SK-N-MC (cell line): Measurements from ENCODE around the gene EN1.

Experiments used
- DNase-seq: peaks from one replicate; pipeline ENCODE4 v3.0.0-alpha.2; 2011; ENCODE audit warnings: low read depth, low spot score
- H3K27ac ChIP-seq: fragments of 200-600 bp; sonication (generic); 2 replicates; pipeline ENCODE4 v1.5.1; 2016; ENCODE audit warnings: mixed run types
- H3K36me3 ChIP-seq: fragments of 200-600 bp; sonication (generic); 2 replicates; pipeline ENCODE4 v1.6.1; 2017; ENCODE audit warnings: antibody characterized with exemption, low read length, mixed read lengths; ENCODE audit not compliant: insufficient read depth
- H3K4me3 ChIP-seq: fragments of 200-600 bp; sonication (generic); 2 replicates; pipeline ENCODE4 v1.5.1; 2016
- H3K9ac ChIP-seq: fragments of 200-600 bp; sonication (generic); 2 replicates; pipeline ENCODE4 v1.8.0; 2017; ENCODE audit warnings: mixed run types, mixed read lengths; ENCODE audit not compliant: insufficient read length
- H3K9me3 ChIP-seq: fragments of 200-600 bp; sonication (generic); 2 replicates; pipeline ENCODE4 v1.6.1; 2017; ENCODE audit warnings: low read depth, mild to moderate bottlenecking, antibody characterized with exemption, low read length, moderate library complexity, mixed read lengths
- EZH2 ChIP-seq: fragments of 200-600 bp; sonication (generic); IDR thresholded peaks from one replicate; pipeline ENCODE4 v1.6.1; 2017; ENCODE audit warnings: antibody characterized with exemption
- FOXP2 ChIP-seq: optimal IDR thresholded peaks from 2 replicates; pipeline ENCODE3; 2011; ENCODE audit warnings: mild to moderate bottlenecking, moderate library complexity; ENCODE audit not compliant: insufficient read depth; ENCODE audit errors: extremely low read length, control extremely low read depth
- POLR2AphosphoS5 ChIP-seq: IDR thresholded peaks from 2 replicates; pipeline ENCODE4 v1.6.1; 2012; ENCODE audit warnings: mild to moderate bottlenecking, low read depth, low read length, borderline replicate concordance

Gene EN1

DNA sequence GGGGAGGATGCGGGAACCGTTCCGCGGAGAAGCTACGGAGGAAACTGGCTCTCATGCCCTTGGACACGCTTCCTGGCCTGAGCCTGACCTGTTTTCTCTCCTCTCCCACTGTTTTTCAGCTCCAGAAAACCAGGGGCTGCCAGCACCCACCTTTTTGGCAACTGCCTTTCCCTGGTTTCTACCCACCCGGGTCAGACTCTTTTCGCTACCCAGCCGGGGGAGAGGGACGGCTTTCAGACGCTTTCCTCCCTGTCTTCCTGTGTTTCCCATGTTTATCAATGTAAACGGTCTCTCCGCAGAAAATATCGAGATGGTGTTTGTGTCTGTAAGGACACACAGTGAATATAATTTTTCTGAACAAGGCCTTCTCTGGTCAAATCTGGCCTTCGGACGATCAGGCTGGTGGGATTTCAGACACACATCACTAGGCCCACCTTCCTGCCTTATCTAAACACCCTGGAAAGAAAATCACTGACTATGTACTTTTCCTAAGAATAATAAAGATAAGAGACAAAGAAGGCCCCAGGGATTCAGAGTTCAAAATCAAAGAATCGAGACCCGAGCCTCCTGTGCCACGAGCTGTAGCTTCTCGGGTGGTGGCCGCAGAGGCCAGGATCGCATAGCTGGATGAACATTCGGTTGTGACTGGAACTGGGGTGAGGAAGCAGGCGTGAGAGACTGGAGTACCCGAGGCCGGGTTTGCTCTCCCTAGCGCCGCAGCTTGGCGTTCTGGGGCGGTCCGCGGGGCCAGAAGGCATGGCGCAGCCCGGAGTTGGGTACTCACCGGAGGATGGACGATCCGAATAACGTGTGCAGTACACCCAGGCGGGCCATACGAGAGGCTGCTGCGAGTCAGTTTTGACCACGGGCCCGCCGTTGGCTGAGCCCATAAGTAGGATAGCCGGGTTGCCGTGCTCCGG, 1.7 kb downstream of the EN1 start:
- no peak overlapping the region for H3K4me3 ChIP-seq
- H3K27ac ChIP-seq = no peak overlapping the region
- DNase-seq = no peak
- H3K36me3 ChIP-seq = no peaks in the 10 kb centered on the region
- TF ChIP-seq POLR2AphosphoS5 (no peak), EZH2 (no peak), FOXP2 (no peak)
- no peaks in the 10 kb centered on the region for H3K9me3 ChIP-seq
- no peak overlapping the region for H3K9ac ChIP-seq

DNA sequence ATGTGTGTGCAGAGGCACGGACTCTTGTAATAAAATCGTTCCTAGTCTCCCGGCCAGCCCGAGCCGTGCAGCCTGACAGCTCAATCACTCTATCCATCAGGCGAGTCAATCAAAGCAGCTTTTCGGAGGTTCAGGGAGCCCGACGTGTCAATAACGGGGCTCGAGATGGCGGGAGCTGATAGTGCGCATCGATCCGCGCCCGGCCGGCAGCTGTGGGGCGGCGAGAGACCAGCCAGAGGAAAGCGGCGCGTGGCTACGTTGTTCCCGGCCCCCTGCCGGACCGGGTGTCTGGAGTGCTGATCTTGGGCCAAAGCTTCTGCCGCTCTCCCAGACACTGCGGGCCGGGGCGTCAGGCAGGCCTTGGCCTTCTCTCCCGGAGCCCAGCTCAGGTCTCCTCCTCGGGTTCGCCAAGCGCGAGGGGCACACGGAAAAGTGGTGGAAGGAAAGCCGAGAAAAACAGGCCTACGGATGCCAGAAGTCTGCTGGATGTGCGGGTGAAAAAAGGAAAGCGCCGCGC, 2.4 kb downstream of the EN1 start:
- DNase-seq = no peak
- Histone ChIP-seq H3K36me3 (no peaks in the 10 kb centered on the region), H3K4me3 (no peak overlapping the region), H3K27ac (no peak overlapping the region), H3K9ac (no peak overlapping the region), H3K9me3 (no peaks in the 10 kb centered on the region)
- TF ChIP-seq FOXP2 = no peak
- no peak for TF ChIP-seq POLR2AphosphoS5
- TF ChIP-seq EZH2 = no peak

DNA sequence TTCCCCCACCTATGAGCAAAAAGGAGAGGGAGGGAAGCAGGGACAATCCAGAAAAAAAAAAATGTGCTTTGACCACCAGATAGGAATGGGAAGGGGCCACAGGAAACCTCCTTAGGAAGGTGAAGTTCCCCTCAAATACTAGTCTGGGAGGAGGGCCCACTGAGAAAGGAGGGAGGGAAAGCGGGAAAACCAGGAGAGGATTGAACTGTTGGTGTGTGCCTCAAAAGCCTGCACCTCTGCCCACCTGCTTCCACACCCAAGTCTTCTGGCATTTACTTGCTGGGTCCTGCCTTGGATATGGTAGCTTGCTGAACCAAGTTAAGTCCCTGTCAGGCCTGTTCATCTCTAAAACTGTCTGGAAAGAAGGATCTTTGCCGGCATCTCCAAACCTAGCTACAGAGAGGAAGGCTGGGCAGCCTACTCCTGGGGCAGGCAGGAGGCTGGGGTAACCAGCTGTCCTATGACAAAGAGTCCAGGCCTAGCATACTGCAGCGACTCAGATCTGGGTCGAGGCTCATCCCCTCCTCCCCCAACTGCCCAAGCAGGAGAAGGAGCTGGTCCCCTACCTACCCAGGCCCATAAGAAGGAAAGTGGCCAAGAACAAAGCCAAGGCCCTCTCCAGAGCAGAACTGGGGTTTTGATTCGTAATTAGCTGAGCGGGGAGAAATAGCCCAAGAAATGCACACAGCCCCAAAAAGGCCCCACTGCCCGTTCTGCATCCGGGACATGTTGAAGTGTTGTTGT, 3.0 kb downstream of the EN1 start:
- no peak overlapping the region for H3K27ac ChIP-seq
- H3K36me3 ChIP-seq = no peaks in the 10 kb centered on the region
- no peak for DNase-seq
- H3K4me3 ChIP-seq = no peak overlapping the region
- no peaks in the 10 kb centered on the region for H3K9me3 ChIP-seq
- TF ChIP-seq POLR2AphosphoS5 (no peak), FOXP2 (no peak)
- no peak overlapping the region for H3K9ac ChIP-seq

DNA sequence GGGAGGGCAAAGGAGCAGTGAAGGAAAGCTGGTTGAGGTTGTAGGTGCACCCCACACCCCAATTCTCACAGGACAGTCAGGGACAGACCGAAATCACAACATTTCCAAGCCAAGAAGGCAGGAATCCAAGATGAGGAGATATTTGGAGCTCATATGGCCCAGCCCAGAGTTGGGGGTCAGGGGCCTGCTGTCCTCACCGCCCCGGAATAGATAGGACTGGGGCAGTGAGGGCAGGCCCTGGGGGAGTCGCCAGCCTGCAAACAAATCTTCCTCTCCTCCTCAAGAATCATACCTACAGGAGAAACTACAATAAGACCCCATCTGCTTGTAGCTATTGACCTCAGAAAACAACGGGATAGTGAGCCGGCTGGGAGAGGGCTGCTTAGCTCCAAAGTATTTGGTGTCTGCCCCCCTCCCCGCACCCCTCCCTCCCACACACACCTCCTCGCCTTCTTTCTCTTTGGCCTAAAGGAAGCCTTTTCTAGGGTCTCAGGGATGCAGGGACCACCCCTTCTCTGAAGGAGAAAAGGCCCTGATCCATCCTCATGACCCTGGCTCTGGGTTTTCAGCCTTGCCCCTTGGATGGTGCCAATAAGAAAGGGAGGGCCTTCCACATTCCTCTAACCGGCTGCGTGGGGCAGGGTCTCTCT, 3.8 kb downstream of the EN1 start:
- no peak overlapping the region for H3K4me3 ChIP-seq
- H3K9me3 ChIP-seq = no peaks in the 10 kb centered on the region
- H3K36me3 ChIP-seq = no peaks in the 10 kb centered on the region
- DNase-seq = no peak
- no peak for TF ChIP-seq FOXP2
- no peak for TF ChIP-seq EZH2
- TF ChIP-seq POLR2AphosphoS5 = no peak
- H3K9ac ChIP-seq = no peak overlapping the region
- no peak overlapping the region for H3K27ac ChIP-seq

DNA sequence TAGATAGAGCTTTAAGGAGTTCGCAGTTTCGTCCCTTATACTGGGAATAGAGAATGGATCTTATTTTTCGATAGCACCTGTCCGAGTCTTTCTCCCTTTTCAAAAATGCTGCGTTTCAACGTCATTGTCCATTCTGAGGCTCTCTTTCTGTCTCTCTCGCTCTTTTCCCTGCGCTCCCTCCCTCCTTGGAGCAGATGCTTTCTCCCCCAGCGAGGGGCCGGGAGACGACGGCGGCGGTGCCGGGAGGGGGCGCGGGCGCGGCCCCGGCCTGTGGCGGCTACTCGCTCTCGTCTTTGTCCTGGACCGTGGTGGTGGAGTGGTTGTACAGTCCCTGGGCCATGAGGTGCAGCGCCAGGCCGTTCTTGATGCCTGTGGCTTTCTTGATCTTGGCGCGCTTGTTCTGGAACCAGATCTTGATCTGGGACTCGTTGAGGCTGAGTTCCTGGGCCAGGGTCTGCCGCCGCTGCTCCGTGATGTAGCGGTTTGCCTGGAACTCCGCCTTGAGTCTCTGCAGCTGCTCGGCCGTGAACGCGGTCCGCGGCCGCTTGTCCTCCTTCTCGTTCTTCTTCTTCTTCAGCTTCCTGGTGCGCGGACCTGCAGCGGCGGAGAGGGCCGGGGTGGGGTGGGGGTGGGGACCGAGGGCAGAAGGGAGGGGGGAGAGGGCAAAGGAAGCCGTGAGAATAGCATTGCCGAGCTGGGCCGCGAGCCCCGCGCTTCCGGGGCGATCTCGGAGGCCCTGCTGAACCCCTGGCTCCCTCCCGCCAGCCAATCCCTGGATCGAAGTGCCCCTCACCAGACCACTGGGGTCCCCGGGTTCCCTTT, 4.6 kb downstream of the EN1 start:
- no peak overlapping the region for H3K27ac ChIP-seq
- H3K4me3 ChIP-seq = no peak overlapping the region
- H3K36me3 ChIP-seq = no peaks in the 10 kb centered on the region
- no peak overlapping the region for H3K9ac ChIP-seq
- DNase-seq = no peak
- H3K9me3 ChIP-seq = no peaks in the 10 kb centered on the region
- TF ChIP-seq FOXP2 = no peak
- TF ChIP-seq EZH2 = no peak

DNA sequence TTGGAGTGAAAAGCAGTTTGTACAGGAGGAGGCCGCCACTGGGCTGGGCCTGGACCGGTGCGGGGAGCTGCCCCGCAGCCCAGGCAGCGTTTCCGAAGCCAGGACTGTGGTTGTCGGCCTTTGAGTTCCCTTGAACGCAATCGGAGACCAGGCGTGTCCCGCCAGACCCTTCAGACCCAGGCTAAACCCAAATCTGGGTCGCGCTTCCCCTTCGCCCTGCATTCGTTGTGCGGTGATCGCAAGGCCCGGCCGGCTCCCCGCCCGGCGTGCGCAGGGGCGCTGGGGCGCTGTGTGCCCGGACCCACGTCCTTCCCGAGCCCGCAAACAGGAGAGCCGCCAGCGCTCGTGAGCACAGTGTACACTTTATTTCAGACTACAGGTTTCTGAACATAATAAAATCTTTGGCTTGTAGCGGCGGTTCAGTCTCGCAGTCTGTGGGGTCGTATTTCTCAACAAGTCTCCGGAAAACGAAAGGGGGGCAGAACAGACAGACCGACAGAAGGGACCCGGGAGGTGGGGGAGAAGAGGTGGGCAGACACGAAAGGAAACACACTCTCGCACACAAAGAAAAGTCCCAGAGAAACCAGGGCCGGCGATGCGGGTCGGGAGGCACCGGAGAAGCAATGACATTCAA, 5.5 kb downstream of the EN1 start:
- Histone ChIP-seq H3K36me3 (no peaks in the 10 kb centered on the region), H3K4me3 (no peak overlapping the region), H3K9ac (no peak overlapping the region), H3K9me3 (no peaks in the 10 kb centered on the region), H3K27ac (no peak overlapping the region)
- TF ChIP-seq EZH2 = no peak
- no peak for TF ChIP-seq POLR2AphosphoS5
- no peak for TF ChIP-seq FOXP2
- DNase-seq = no peak

DNA sequence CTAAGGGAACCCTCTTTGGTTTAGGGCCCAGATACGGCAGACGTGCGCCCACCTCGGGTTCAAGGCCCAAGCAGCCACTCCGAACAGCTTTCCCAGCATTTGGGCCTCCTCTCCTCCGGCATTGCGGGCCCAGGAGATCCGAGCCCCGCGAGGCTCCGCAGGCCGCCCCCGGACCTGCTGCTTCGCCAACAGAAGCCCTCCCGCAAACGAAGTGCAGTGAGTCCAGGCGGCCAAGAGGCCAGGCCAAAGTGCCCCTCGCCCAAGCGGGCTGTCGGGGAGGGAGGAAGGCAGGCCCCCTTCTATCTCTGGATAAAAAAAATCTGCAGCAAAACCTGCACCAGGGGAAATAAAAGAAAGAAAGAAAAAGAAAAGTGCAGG, 6.0 kb downstream of the EN1 start:
- no peaks in the 10 kb centered on the region for H3K9me3 ChIP-seq
- no peaks in the 10 kb centered on the region for H3K36me3 ChIP-seq
- no peak overlapping the region for H3K27ac ChIP-seq
- no peak for DNase-seq
- H3K4me3 ChIP-seq = no peak overlapping the region
- H3K9ac ChIP-seq = no peak overlapping the region
- TF ChIP-seq EZH2 (no peak), POLR2AphosphoS5 (no peak), FOXP2 (no peak)
